OCI-LY1 (cell line): ENCODE measurements around the gene FDPS.

Experiments
- EZH2 ChIP-seq: fragments of 200-600 bp; sonication (generic), shearing (Covaris generic); IDR thresholded peaks from 2 replicates; pipeline ENCODE4 v1.8.0; 2017; ENCODE audit warnings: borderline replicate concordance, mixed run types, mild to moderate bottlenecking, antibody characterized with exemption, low read length, moderate library complexity, mixed read lengths
- TF ChIP-seq, protein P1 (sequence below): fragments of 200-600 bp; sonication (generic), shearing (Covaris generic); IDR thresholded peaks from 2 replicates; pipeline ENCODE4 v1.5.1; 2017; ENCODE audit warnings: mild to moderate bottlenecking, antibody characterized with exemption, low read length, moderate library complexity, mixed read lengths

DNA sequence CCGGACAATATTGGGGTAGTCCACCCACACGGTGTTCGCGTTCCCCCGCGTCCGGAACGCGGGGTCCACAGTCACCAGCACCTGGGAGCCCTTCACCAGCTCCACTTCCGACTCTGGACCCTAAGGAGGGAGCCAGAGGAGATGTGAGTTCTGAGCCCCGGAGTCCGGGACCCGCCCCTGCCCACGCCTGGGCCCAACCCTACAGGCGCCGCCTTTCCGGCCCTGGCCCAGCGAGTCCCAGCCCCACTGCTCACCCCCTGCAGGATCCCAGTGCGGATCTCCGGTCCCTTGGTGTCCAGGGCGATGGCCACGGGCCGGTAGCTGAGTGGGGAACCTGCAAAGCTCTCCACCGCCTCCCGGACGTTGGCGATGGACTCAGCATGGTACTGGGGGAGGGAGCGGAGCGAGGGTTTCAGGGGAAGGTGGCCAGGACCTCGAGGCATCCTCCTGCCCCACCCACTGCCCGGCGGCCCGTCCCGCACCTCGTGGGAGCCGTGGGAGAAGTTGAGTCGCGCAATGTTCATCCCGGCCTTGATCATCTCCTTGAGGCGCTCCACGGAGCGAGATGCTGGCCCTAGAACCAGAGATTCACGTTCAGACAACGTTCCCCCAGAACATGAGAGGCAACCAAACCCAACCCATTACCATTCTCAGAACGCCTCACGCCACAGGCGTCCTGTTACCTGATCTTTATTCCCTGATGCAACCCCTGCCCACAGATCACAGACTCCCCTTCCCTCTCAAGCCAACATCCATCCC, 13.3 kb upstream of the FDPS start:
- no peak for TF ChIP-seq EZH2
- TF ChIP-seq, protein P1, sequence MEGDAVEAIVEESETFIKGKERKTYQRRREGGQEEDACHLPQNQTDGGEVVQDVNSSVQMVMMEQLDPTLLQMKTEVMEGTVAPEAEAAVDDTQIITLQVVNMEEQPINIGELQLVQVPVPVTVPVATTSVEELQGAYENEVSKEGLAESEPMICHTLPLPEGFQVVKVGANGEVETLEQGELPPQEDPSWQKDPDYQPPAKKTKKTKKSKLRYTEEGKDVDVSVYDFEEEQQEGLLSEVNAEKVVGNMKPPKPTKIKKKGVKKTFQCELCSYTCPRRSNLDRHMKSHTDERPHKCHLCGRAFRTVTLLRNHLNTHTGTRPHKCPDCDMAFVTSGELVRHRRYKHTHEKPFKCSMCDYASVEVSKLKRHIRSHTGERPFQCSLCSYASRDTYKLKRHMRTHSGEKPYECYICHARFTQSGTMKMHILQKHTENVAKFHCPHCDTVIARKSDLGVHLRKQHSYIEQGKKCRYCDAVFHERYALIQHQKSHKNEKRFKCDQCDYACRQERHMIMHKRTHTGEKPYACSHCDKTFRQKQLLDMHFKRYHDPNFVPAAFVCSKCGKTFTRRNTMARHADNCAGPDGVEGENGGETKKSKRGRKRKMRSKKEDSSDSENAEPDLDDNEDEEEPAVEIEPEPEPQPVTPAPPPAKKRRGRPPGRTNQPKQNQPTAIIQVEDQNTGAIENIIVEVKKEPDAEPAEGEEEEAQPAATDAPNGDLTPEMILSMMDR, result no peak
